Effector memory CD8-positive, alpha-beta T cell (primary cell): ENCODE measurements around the gene CREG2.

Source experiments
- ATAC-seq: fragments of 150-1000 bp; cut with Tn5 transposase; replicated peaks from 2 replicates; pipeline ENCODE4 v1.10.0; 2021; ENCODE audit warnings: mild to moderate bottlenecking, moderate library complexity
- DNase-seq, 3 experiments: peaks; one replicate each; pipeline ENCODE4 v3.0.0; 2021
- H3K27ac Mint-ChIP-seq, 2 donors: one replicate each; pipeline ENCODE4 v1.8.0; 2022; ENCODE audit warnings: mild to moderate bottlenecking in 2 of 2, mixed read lengths in 2 of 2, moderate library complexity in 2 of 2
- H3K27me3 Mint-ChIP-seq, 2 donors: one replicate each; pipeline ENCODE4 v1.8.0; 2022; ENCODE audit warnings: mixed read lengths in 2 of 2
- H3K36me3 Mint-ChIP-seq: one replicate; pipeline ENCODE4 v1.8.0; 2022; ENCODE audit warnings: mild to moderate bottlenecking, moderate library complexity, mixed read lengths; ENCODE audit not compliant: insufficient read depth
- H3K4me1 Mint-ChIP-seq, 2 donors: one replicate each; pipeline ENCODE4 v1.8.0; 2022; ENCODE audit warnings: low read depth in 2 of 2, mixed read lengths in 2 of 2
- H3K4me3 Mint-ChIP-seq, 2 donors: one replicate each; pipeline ENCODE4 v1.8.0; 2022; ENCODE audit warnings: mild to moderate bottlenecking in 2 of 2, mixed read lengths in 2 of 2, moderate library complexity in 2 of 2
- H3K9me3 Mint-ChIP-seq, 2 donors: one replicate each; pipeline ENCODE4 v1.8.0; 2022; ENCODE audit warnings: mixed read lengths in 2 of 2

The CREG2 gene

GRCh38 chr2:101419096-101419663 lies 31.9 kb upstream of the CREG2 start:
- DNase-seq (peak; percentile 48 to 60 (median 53)), ATAC-seq (peak; percentile 55)
- Mint-ChIP-seq H3K27me3 (peaks cover 24 to 41% of the 10 kb centered on the region in 2 donors), H3K4me1 (no peaks in the 10 kb centered on the region), H3K9me3 (no peaks in the 10 kb centered on the region), H3K27ac (no peak overlapping the region), H3K36me3 (no peaks in the 10 kb centered on the region), H3K4me3 (no peak overlapping the region)

- Mint-ChIP-seq H3K27me3 (peaks cover 24 to 38% of the 10 kb centered on the region in 2 donors), H3K27ac (no peak overlapping the region), H3K9me3 (no peaks in the 10 kb centered on the region), H3K36me3 (no peaks in the 10 kb centered on the region), H3K4me1 (no peaks in the 10 kb centered on the region), H3K4me3 (no peak overlapping the region)
- DNase-seq (no peak), ATAC-seq (no peak)
Observed at GRCh38 chr2:101418460-101419095, 31.3 kb upstream of the CREG2 start.

GRCh38 chr2:101416609-101417008 lies 29.3 kb upstream of the CREG2 start:
- Mint-ChIP-seq H3K9me3 (no peaks in the 10 kb centered on the region), H3K27me3 (peaks cover 24 to 54% of the 10 kb centered on the region in 2 donors), H3K4me3 (no peak overlapping the region), H3K36me3 (no peaks in the 10 kb centered on the region), H3K4me1 (no peaks in the 10 kb centered on the region), H3K27ac (no peak overlapping the region)
- ATAC-seq (no peak), DNase-seq (no peak)

- no peak for DNase-seq
- Mint-ChIP-seq H3K36me3 (no peaks in the 10 kb centered on the region), H3K9me3 (no peaks in the 10 kb centered on the region), H3K27me3 (peaks cover 25 to 62% of the 10 kb centered on the region in 2 donors), H3K4me3 (no peak overlapping the region), H3K27ac (no peak overlapping the region), H3K4me1 (no peaks in the 10 kb centered on the region)
- ATAC-seq, result no peak
Observed at GRCh38 chr2:101415884-101416283, 28.6 kb upstream of the CREG2 start.

- DNase-seq, result no peak
- Mint-ChIP-seq H3K9me3 (no peaks in the 10 kb centered on the region), H3K27me3 (peaks cover 31 to 68% of the 10 kb centered on the region in 2 donors), H3K36me3 (no peaks in the 10 kb centered on the region), H3K27ac (no peak overlapping the region), H3K4me3 (no peak overlapping the region), H3K4me1 (no peaks in the 10 kb centered on the region)
- ATAC-seq, result no peak
Observed at GRCh38 chr2:101415220-101415619, 27.9 kb upstream of the CREG2 start.

- Mint-ChIP-seq H3K4me3 (no peak overlapping the region), H3K4me1 (no peaks in the 10 kb centered on the region), H3K27me3 (peaks cover 41 to 68% of the 10 kb centered on the region in 2 donors), H3K36me3 (no peaks in the 10 kb centered on the region), H3K9me3 (no peaks in the 10 kb centered on the region), H3K27ac (no peak overlapping the region)
- no peak for ATAC-seq
- DNase-seq, result no peak
Observed at GRCh38 chr2:101412092-101412694, 24.9 kb upstream of the CREG2 start.

DNA sequence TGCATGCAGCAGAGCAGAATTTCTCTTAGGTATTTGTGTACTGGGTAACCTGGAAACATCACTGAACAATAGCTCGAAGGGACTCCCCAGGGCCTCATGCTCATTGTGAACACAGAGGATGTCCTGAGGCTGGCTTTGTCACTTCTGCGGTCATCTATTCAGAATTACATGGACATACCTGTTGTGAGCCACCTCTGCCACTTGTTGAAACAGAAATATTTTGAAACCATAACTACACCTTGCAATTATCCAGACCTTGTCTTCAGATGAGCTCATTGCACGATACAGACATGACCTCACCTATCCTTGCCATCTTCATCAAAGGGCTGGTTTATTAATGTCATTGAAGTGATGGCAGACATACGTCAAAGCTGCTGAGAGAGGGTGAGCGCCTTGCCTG lies 23.4 kb upstream of the CREG2 start:
- DNase-seq (no peak), ATAC-seq (no peak)
- Mint-ChIP-seq H3K9me3 (no peaks in the 10 kb centered on the region), H3K4me3 (no peak overlapping the region), H3K27me3 (peaks cover 30 to 56% of the 10 kb centered on the region in 2 donors), H3K36me3 (no peaks in the 10 kb centered on the region), H3K4me1 (peaks cover 0 to 2% of the 10 kb centered on the region in 2 donors), H3K27ac (no peak overlapping the region)

DNA sequence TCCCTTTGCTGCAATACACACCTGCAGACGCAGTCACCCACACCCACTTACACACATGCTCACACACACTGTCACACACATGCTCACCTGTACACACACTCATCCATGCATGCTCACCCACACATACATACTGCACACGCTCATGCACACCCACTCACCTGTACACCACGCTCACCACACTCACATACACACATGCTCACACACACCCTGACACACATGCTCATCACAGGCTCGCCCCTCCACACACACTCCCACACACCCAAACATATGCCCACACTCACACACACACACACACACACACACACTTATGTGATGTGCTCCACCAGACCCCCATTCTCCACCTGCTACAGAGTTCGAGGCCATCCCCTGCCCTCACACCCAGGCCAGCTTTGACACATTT lies 22.8 kb upstream of the CREG2 start:
- Mint-ChIP-seq H3K4me3 (no peak overlapping the region), H3K4me1 (peaks cover 0 to 2% of the 10 kb centered on the region in 2 donors), H3K27ac (no peak overlapping the region), H3K27me3 (peaks cover 24 to 53% of the 10 kb centered on the region in 2 donors), H3K36me3 (no peaks in the 10 kb centered on the region), H3K9me3 (no peaks in the 10 kb centered on the region)
- DNase-seq, result no peak
- ATAC-seq, result no peak

DNA sequence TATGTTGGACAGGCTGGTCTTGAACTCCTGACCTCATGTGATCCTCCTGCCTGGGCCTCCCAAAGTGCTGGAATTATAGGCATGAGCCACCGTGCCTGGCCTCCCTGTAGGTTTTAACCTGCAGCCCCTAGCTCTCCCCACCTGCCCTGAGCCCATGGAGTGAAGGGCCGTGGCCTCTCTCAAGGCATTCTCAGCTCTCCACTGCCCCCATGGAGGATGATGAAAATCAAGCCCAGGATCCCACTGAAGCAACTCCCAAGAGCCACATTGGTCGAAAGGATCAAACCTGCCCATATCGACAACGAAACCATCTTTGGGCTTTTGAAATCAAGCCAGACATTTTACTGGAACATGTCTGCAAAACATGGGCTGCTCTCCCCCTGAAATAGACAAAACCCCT lies 22.4 kb upstream of the CREG2 start:
- Mint-ChIP-seq H3K27me3 (peaks cover 24 to 49% of the 10 kb centered on the region in 2 donors), H3K27ac (no peak overlapping the region), H3K4me1 (peaks cover 0 to 2% of the 10 kb centered on the region in 2 donors), H3K4me3 (no peak overlapping the region), H3K9me3 (no peaks in the 10 kb centered on the region), H3K36me3 (no peaks in the 10 kb centered on the region)
- DNase-seq, result no peak
- ATAC-seq, result no peak

GRCh38 chr2:101408925-101409324 lies 21.6 kb upstream of the CREG2 start:
- DNase-seq (no peak), ATAC-seq (no peak)
- peaks cover 24 to 49% of the 10 kb centered on the region in 2 donors for H3K27me3 Mint-ChIP-seq
- no peak overlapping the region for H3K27ac Mint-ChIP-seq
- peaks cover 0 to 2% of the 10 kb centered on the region in 2 donors for H3K4me1 Mint-ChIP-seq
- no peak overlapping the region for H3K4me3 Mint-ChIP-seq
- no peaks in the 10 kb centered on the region for H3K36me3 Mint-ChIP-seq
- H3K9me3 Mint-ChIP-seq, result no peaks in the 10 kb centered on the region

DNA sequence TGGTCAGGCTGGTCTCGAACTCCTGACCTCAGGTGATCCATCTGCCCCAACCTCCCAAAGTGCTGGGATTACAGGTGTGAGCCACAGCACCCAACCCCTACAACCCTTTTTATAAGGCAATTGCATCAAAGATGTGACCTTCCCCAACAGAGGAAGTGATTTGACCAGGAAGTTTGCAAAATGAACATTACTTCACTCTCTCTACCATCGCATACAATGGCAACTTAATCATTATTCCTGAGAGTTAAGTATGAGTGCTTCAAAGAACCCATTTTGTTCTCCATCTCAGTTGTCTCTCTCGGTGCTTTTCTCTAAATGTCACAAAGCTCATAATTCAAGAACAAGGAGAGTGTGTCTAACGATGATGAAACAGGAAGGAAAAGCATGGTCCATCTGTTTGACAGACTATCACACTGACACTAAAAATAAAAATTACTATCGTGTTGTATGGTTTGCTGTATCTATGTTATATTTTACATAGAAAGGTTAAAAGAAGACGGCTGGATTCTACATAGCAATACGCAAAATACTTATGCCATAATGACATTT lies 18.1 kb upstream of the CREG2 start:
- H3K4me1 Mint-ChIP-seq, result peaks cover 2 to 5% of the 10 kb centered on the region in 2 donors
- DNase-seq (no peak), ATAC-seq (no peak)
- H3K4me3 Mint-ChIP-seq, result no peak overlapping the region
- no peaks in the 10 kb centered on the region for H3K36me3 Mint-ChIP-seq
- H3K27me3 Mint-ChIP-seq, result peaks cover 38 to 53% of the 10 kb centered on the region in 2 donors
- H3K27ac Mint-ChIP-seq, result no peak overlapping the region
- no peaks in the 10 kb centered on the region for H3K9me3 Mint-ChIP-seq

- Mint-ChIP-seq H3K27me3 (peaks cover 39 to 61% of the 10 kb centered on the region in 2 donors), H3K4me3 (no peak overlapping the region), H3K4me1 (peaks cover 2 to 5% of the 10 kb centered on the region in 2 donors), H3K27ac (no peak overlapping the region), H3K36me3 (peaks cover 3% of the 10 kb centered on the region), H3K9me3 (no peaks in the 10 kb centered on the region)
- DNase-seq (no peak), ATAC-seq (no peak)
Observed at GRCh38 chr2:101403745-101404144, 16.4 kb upstream of the CREG2 start.

DNA sequence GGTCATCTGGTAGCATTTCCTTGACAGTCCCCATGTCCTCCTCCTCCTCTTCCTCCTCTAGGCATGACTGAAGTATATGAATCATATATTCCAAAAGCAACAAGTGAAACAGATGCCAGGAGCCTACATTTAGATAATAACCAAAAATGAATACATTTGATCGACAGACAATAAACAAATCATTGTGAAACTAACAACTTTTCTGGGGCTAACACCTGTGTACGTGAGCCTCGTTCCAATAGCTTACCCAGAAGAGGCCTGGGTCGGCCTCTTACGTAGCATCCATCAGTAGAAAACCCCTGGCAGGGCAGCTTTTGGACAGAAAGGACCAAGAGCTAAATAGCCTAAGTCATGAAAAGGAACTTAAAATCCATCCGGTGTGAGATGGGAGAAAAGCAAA lies 15.3 kb upstream of the CREG2 start:
- Mint-ChIP-seq H3K4me1 (peaks cover 2 to 5% of the 10 kb centered on the region in 2 donors), H3K27me3 (peaks cover 45 to 72% of the 10 kb centered on the region in 2 donors), H3K9me3 (no peaks in the 10 kb centered on the region), H3K36me3 (peaks cover 3% of the 10 kb centered on the region), H3K27ac (no peak overlapping the region), H3K4me3 (no peak overlapping the region)
- DNase-seq, result no peak
- ATAC-seq, result no peak

GRCh38 chr2:101401906-101402305 lies 14.6 kb upstream of the CREG2 start:
- peaks cover 0 to 5% of the 10 kb centered on the region in 2 donors for H3K4me1 Mint-ChIP-seq
- H3K27ac Mint-ChIP-seq, result no peak overlapping the region
- no peak for ATAC-seq
- H3K27me3 Mint-ChIP-seq, result peaks cover 47 to 79% of the 10 kb centered on the region in 2 donors
- no peak for DNase-seq
- H3K4me3 Mint-ChIP-seq, result no peak overlapping the region
- no peaks in the 10 kb centered on the region for H3K9me3 Mint-ChIP-seq
- peaks cover 3% of the 10 kb centered on the region for H3K36me3 Mint-ChIP-seq
